SK-N-SH (cell line): ENCODE measurements around the gene MRPL40. TPM values are rescaled to one million over a fixed set of nuclear protein-coding genes. Genes with fewer than 3 reads are reported as not detected.

Source experiments
- CTCF ChIA-PET: fragments of 300-600, 350-600 bp; formaldehyde crosslinking; extraction: SDS; loops from one replicate; lab custom pipeline; 2021; lab: Yijun Ruan, JAX
- POLR2A ChIA-PET: fragments of 350-600 bp; sonication (Branson Sonifier 250); formaldehyde crosslinking; extraction: SDS; loops from one replicate; lab custom pipeline; 2020; ENCODE audit warnings: antibody characterized with exemption, inconsistent platforms; lab: Yijun Ruan, JAX
- DNase-seq: peaks from one replicate; pipeline ENCODE4 v3.0.0; 2012
- H2AFZ ChIP-seq: fragments of 200-600 bp; sonication (generic); 2 replicates; pipeline ENCODE4 v1.8.1; 2016; ENCODE audit warnings: antibody characterized with exemption, mild to moderate bottlenecking, low read depth
- H3F3A ChIP-seq: fragments of 200-600 bp; sonication (generic); replicated peaks from 2 replicates; pipeline ENCODE3; 2016; ENCODE audit warnings: antibody characterized with exemption, mild to moderate bottlenecking; ENCODE audit not compliant: insufficient read depth
- H3K27ac ChIP-seq, 2 experiments: fragments of 200-500 bp in 1 of 2; fragments of 200-600 bp in 1 of 2; sonication (Bioruptor generic) in 1 of 2; sonication (generic), shearing (Covaris generic) in 1 of 2; 2 replicates each; pipeline versions ENCODE4 v1.5.1 to v1.6.1; 2014 to 2016; ENCODE audit warnings: low read depth in 2 of 2, inconsistent platforms in 1 of 2, low read length in 1 of 2, mild to moderate bottlenecking in 1 of 2, mixed read lengths in 1 of 2
- H3K27me3 ChIP-seq: fragments of 200-600 bp; sonication (generic), shearing (Covaris generic); 2 replicates; pipeline ENCODE4 v1.6.1; 2016; ENCODE audit warnings: mixed run types; ENCODE audit not compliant: insufficient read depth
- H3K36me3 ChIP-seq, 2 experiments: fragments of 200-500 bp in 1 of 2; fragments of 200-600 bp in 1 of 2; sonication (Bioruptor generic) in 1 of 2; sonication (generic) in 1 of 2; replicated peaks in 1 of 2; 2 replicates each; pipeline versions ENCODE3 to v1.5.1; 2014 to 2016; ENCODE audit warnings: low read length in 1 of 2, mild to moderate bottlenecking in 1 of 2; ENCODE audit not compliant: insufficient read depth in 2 of 2, control insufficient read depth in 1 of 2
- H3K4me1 ChIP-seq, 2 experiments: fragments of 200-500 bp in 1 of 2; fragments of 200-600 bp in 1 of 2; sonication (Bioruptor generic) in 1 of 2; sonication (generic), shearing (Covaris generic) in 1 of 2; 2 replicates each; pipeline versions ENCODE4 v1.5.1 to v1.6.1; 2014 to 2016; ENCODE audit warnings: low read depth in 1 of 2, low read length in 1 of 2, mixed run types in 1 of 2; ENCODE audit not compliant: insufficient read depth in 2 of 2, control insufficient read depth in 1 of 2
- H3K4me2 ChIP-seq: fragments of 200-600 bp; sonication (generic), shearing (Covaris generic); 2 replicates; pipeline ENCODE4 v1.6.1; 2017; ENCODE audit warnings: mixed run types
- H3K4me3 ChIP-seq, 2 experiments: fragments of 200-500 bp in 1 of 2; fragments of 200-600 bp in 1 of 2; sonication (Bioruptor generic) in 1 of 2; sonication (generic), shearing (Covaris generic) in 1 of 2; 2 replicates each; pipeline versions ENCODE4 v1.5.1 to v1.8.1; 2014 to 2016; ENCODE audit warnings: low read depth in 2 of 2, inconsistent platforms in 1 of 2, low read length in 1 of 2, mild to moderate bottlenecking in 1 of 2, mixed read lengths in 1 of 2, moderate library complexity in 1 of 2
- H3K79me2 ChIP-seq: fragments of 200-600 bp; sonication (generic); 2 replicates; pipeline ENCODE4 v1.8.1; 2017; ENCODE audit warnings: mild to moderate bottlenecking; ENCODE audit not compliant: insufficient read depth
- H3K9ac ChIP-seq: fragments of 200-600 bp; sonication (generic); 2 replicates; pipeline ENCODE4 v1.6.1; 2017; ENCODE audit warnings: mixed run types
- H3K9me2 ChIP-seq: fragments of 200-600 bp; sonication (generic); 2 replicates; pipeline ENCODE4 v1.6.1; 2017; ENCODE audit warnings: mixed run types
- H3K9me3 ChIP-seq: fragments of 200-600 bp; sonication (generic); 2 replicates; pipeline ENCODE4 v1.6.1; 2017; ENCODE audit warnings: mixed run types, mild to moderate bottlenecking, moderate library complexity
- H4K20me1 ChIP-seq: fragments of 200-600 bp; sonication (generic); 2 replicates; pipeline ENCODE4 v1.6.1; 2017; ENCODE audit warnings: mild to moderate bottlenecking, mixed run types; ENCODE audit not compliant: insufficient read depth
- CHD2 ChIP-seq: fragments of 150-350 bp; IDR thresholded peaks from 2 replicates; pipeline ENCODE4 v1.6.1; 2018; ENCODE audit warnings: low read length; ENCODE audit not compliant: partially characterized antibody
- CTCF ChIP-seq: fragments of 200-600 bp; sonication (generic); IDR thresholded peaks from 2 replicates; pipeline ENCODE4 v1.6.1; 2017; ENCODE audit warnings: antibody characterized with exemption, mild to moderate bottlenecking, moderate library complexity
- ELF1 ChIP-seq: IDR thresholded peaks from 2 replicates; pipeline ENCODE4 v1.4.0; 2012
- EP300 ChIP-seq, 2 experiments: IDR thresholded peaks; 2 replicates each; pipeline versions ENCODE4 v1.4.0 to v1.6.1; 2012; ENCODE audit warnings: borderline replicate concordance in 1 of 2, low read depth in 1 of 2, low read length in 1 of 2
- FOSL2 ChIP-seq: IDR thresholded peaks from 2 replicates; pipeline ENCODE4 v1.4.0; 2012; ENCODE audit warnings: low read depth, mild to moderate bottlenecking, moderate library complexity, borderline replicate concordance
- FOXJ3 ChIP-seq: sonication (generic); formaldehyde crosslinking; IDR thresholded peaks from 2 replicates; pipeline ENCODE4 v1.5.1; 2020; ENCODE audit warnings: mild to moderate bottlenecking, missing genetic modification reagents
- FOXM1 ChIP-seq: IDR thresholded peaks from 2 replicates; pipeline ENCODE4 v1.4.0; 2012; ENCODE audit warnings: low read depth, mild to moderate bottlenecking
- GABPA ChIP-seq: IDR thresholded peaks from 2 replicates; pipeline ENCODE4 v1.4.0; 2012; ENCODE audit warnings: low read depth, mild to moderate bottlenecking
- JUND ChIP-seq: IDR thresholded peaks from 2 replicates; pipeline ENCODE4 v1.4.0; 2012
- MAX ChIP-seq: IDR thresholded peaks from 2 replicates; pipeline ENCODE4 v1.4.0; 2012; ENCODE audit warnings: low read depth
- MEF2A ChIP-seq: IDR thresholded peaks from 2 replicates; pipeline ENCODE4 v1.4.0; 2012; ENCODE audit warnings: low read depth, borderline replicate concordance
- MXI1 ChIP-seq: IDR thresholded peaks from 2 replicates; pipeline ENCODE4 v1.6.1; 2012; ENCODE audit warnings: mild to moderate bottlenecking, low read depth, low read length, improper control_type of control experiment
- NFIC ChIP-seq: IDR thresholded peaks from 2 replicates; pipeline ENCODE4 v1.4.0; 2012; ENCODE audit warnings: borderline replicate concordance
- NRF1 ChIP-seq: IDR thresholded peaks from 2 replicates; pipeline ENCODE4 v1.6.1; 2012; ENCODE audit warnings: low read depth, mild to moderate bottlenecking, low read length
- RAD21 ChIP-seq: IDR thresholded peaks from 2 replicates; pipeline ENCODE4 v1.6.1; 2012; ENCODE audit warnings: mild to moderate bottlenecking, low read length
- RCOR1 ChIP-seq: fragments of 150-350 bp; IDR thresholded peaks from 2 replicates; pipeline ENCODE4 v1.6.1; 2017; ENCODE audit warnings: antibody characterized with exemption, low read length
- RFX5 ChIP-seq: IDR thresholded peaks from 2 replicates; pipeline ENCODE4 v1.6.1; 2012; ENCODE audit warnings: mild to moderate bottlenecking, improper control_type of control experiment, low read length
- SIN3A ChIP-seq: IDR thresholded peaks from 2 replicates; pipeline ENCODE4 v1.6.1; 2012; ENCODE audit warnings: low read depth, mild to moderate bottlenecking, low read length, moderate library complexity, borderline replicate concordance
- SMC3 ChIP-seq: IDR thresholded peaks from 2 replicates; pipeline ENCODE4 v1.6.1; 2012; ENCODE audit warnings: low read depth, low read length, improper control_type of control experiment
- TAF1 ChIP-seq: IDR thresholded peaks from 2 replicates; pipeline ENCODE4 v1.6.1; 2012; ENCODE audit warnings: low read depth, mild to moderate bottlenecking, low read length, moderate library complexity, borderline replicate concordance
- TEAD4 ChIP-seq: IDR thresholded peaks from 2 replicates; pipeline ENCODE4 v1.4.0; 2012; ENCODE audit warnings: mild to moderate bottlenecking, borderline replicate concordance; ENCODE audit not compliant: insufficient read depth
- USF2 ChIP-seq: fragments of 150-350 bp; IDR thresholded peaks from 2 replicates; pipeline ENCODE4 v1.6.1; 2017; ENCODE audit warnings: antibody characterized with exemption, low read length, low read depth, borderline replicate concordance
- ZBTB33 ChIP-seq: IDR thresholded peaks from 2 replicates; pipeline ENCODE4 v1.4.0; 2012; ENCODE audit warnings: low read depth, borderline replicate concordance
- WGBS: methylation state at CpG from one replicate; pipeline ENCODE4 v1.1.6; 2017; ENCODE audit warnings: low lambda C conversion rate; 5-methylcytosine and 5-hydroxymethylcytosine counted together
- polyA plus RNA-seq, 3 experiments: library from polyadenylated mRNA; depleted of rRNA; stranded (reverse); fragments of >200 nt; gene quantifications; 2 replicates each; pipeline ENCODE4 v1.2.3, GENCODE V29; 2012

Gene MRPL40
- polyA plus RNA-seq, 1 of the 3 experiments (the other 2 are of a cell fraction): 34.9 TPM

GRCh38 chr22:19419464-19420178, 12.7 kb upstream of the MRPL40 start:
- no peak for DNase-seq
- H3F3A ChIP-seq: no peaks in the 10 kb centered on the region
- no peak overlapping the region for H3K9ac ChIP-seq
- no peak for TF ChIP-seq CHD2
- TF ChIP-seq EP300 (IDR thresholded peaks at IDR 0.05; ENCODE audit: borderline replicate concordance in 1 of 2, low read depth in 1 of 2, low read length in 1 of 2): no peak
- TF ChIP-seq USF2: no peak
- no peak for TF ChIP-seq ELF1
- TF ChIP-seq RCOR1: no peak
- TF ChIP-seq RFX5: no peak
- no peak for TF ChIP-seq ZBTB33
- no peak for TF ChIP-seq JUND
- no peak for TF ChIP-seq NFIC
- TF ChIP-seq MEF2A: no peak
- TF ChIP-seq MAX: no peak
- no peak for TF ChIP-seq SMC3
- no peak overlapping the region for H2AFZ ChIP-seq
- H3K9me3 ChIP-seq: no peaks in the 10 kb centered on the region
- no peak overlapping the region for H3K4me2 ChIP-seq
- H4K20me1 ChIP-seq: peaks cover 29% of the 10 kb centered on the region
- WGBS: 78% methylated on average over 5 of the region's 5 CpGs
- H3K4me3 ChIP-seq: no peak overlapping the region
- ChIA-PET POLR2A (no interaction called here), CTCF (no interaction called here)
- no peaks in the 10 kb centered on the region for H3K27me3 ChIP-seq
- H3K36me3 ChIP-seq: no peaks in the 10 kb centered on the region
- H3K4me1 ChIP-seq: peaks cover 0 to 16% of the 10 kb centered on the region in 2 experiments; a peak in 1 of 4 replicates
- H3K9me2 ChIP-seq: no peaks in the 10 kb centered on the region
- H3K79me2 ChIP-seq: peaks cover 97% of the 10 kb centered on the region
- no peak overlapping the region for H3K27ac ChIP-seq

GRCh38 chr22:19420321-19420720, 12.0 kb upstream of the MRPL40 start:
- POLR2A ChIA-PET: no interaction called here
- Histone ChIP-seq H3K9ac (no peak overlapping the region), H3F3A (no peaks in the 10 kb centered on the region), H3K4me2 (no peak overlapping the region), H2AFZ (no peak overlapping the region), H3K4me1 (peaks cover 0 to 16% of the 10 kb centered on the region in 2 experiments; a peak in 1 of 4 replicates), H3K27ac (no peak overlapping the region), H3K36me3 (no peaks in the 10 kb centered on the region), H3K27me3 (no peaks in the 10 kb centered on the region), H3K9me3 (no peaks in the 10 kb centered on the region), H3K4me3 (no peak overlapping the region), H3K79me2 (peaks cover 97% of the 10 kb centered on the region), H4K20me1 (peaks cover 36% of the 10 kb centered on the region), H3K9me2 (no peaks in the 10 kb centered on the region)
- WGBS: 96% methylated on average over 6 of the region's 6 CpGs
- no peak for DNase-seq
- CTCF ChIA-PET: interaction anchor here (1.1 kb wide), 1 partner anchor 11 kb away, joined by 6 read pairs; no protein-coding TSS in a partner anchor
- TF ChIP-seq RAD21: no peak
- no peak for TF ChIP-seq CTCF
- TF ChIP-seq NRF1: no peak
- no peak for TF ChIP-seq NFIC
- no peak for TF ChIP-seq MXI1
- TF ChIP-seq MAX: no peak
- TF ChIP-seq TEAD4: no peak
- no peak for TF ChIP-seq FOXM1
- TF ChIP-seq FOXJ3 (CRISPR knock-in tag): no peak
- TF ChIP-seq GABPA: no peak
- no peak for TF ChIP-seq SIN3A
- TF ChIP-seq RCOR1: no peak
- no peak for TF ChIP-seq FOSL2
- TF ChIP-seq TAF1: no peak
